Skin epidermis (tissue), 12 donors: ENCODE measurements around the gene IL4.
A peak's percentile ranks its signal among the peaks of the same experiment; 100 is the strongest.

Experiments used
- H3K27ac ChIP-seq, 21 experiments: fragments of 200-600 bp; sonication (generic) in 11 of 21; one replicate each; pipeline ENCODE4 v1.5.0; 2020; ENCODE audit warnings: mild to moderate bottlenecking in 3 of 21, inconsistent platforms in 2 of 21, moderate library complexity in 2 of 21
- H3K4me3 ChIP-seq, 7 experiments: fragments of 200-600 bp; sonication (generic) in 2 of 7; one replicate each; pipeline ENCODE4 v1.5.0; 2020; ENCODE audit warnings: inconsistent platforms in 2 of 7, mild to moderate bottlenecking in 2 of 7, moderate library complexity in 1 of 7

The IL4 gene

DNA sequence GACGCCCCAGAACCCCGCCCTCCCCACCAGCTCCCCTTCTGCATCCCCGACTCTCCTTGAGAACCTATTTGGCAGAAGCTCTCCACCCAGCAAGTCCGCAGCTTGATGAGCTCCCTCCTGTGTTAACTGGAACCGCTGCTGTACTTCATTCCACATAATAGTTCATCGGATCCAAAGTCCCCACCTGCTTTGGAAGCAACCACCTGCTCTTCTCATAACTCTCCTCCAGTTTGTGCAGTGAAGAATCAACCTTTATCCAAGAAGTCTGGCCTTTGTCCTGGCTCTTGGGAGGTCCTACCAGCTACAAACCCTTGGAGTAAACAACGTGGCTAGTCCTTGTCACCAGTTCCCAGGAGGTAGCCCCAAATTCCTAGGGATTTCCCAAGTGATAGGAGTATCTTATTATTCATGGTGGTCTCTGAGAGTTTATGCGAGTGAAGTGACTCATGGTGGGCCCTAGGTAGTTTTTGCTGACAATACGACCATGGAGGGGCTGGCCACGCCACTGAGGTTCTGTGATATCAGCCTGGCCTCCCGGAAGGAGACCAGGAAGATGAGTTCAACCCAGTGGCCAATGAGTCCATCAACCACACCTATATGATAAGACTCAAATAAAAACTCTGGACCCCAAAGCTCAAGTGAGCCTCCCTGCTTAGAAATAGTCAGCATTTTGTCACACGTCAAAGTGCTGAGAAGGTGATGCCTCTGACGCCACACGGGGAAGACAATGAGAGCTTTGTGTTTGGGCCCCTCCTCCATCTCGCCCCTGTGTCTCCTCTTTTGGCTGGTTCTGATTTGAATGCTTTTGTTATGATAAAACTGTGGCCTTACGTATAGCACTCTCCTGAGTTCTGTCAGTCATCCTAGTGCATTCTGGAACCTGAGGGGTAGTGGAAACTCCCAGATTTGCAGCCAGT is 3.6 kb upstream of the IL4 start:
- H3K4me3 ChIP-seq = no peak overlapping the region

GRCh38 chr5:132671000-132671399 is 2.8 kb upstream of the IL4 start:
- H3K27ac ChIP-seq = no peak overlapping the region
- H3K4me3 ChIP-seq = no peak overlapping the region

More for the DNA sequence above, 3.6 kb upstream of the IL4 start:
- H3K27ac ChIP-seq = no peak overlapping the region

GRCh38 chr5:132673488-132673887 is 301 bp upstream of the IL4 start:
- Histone ChIP-seq H3K27ac (no peak overlapping the region), H3K4me3 (no peak overlapping the region)

DNA sequence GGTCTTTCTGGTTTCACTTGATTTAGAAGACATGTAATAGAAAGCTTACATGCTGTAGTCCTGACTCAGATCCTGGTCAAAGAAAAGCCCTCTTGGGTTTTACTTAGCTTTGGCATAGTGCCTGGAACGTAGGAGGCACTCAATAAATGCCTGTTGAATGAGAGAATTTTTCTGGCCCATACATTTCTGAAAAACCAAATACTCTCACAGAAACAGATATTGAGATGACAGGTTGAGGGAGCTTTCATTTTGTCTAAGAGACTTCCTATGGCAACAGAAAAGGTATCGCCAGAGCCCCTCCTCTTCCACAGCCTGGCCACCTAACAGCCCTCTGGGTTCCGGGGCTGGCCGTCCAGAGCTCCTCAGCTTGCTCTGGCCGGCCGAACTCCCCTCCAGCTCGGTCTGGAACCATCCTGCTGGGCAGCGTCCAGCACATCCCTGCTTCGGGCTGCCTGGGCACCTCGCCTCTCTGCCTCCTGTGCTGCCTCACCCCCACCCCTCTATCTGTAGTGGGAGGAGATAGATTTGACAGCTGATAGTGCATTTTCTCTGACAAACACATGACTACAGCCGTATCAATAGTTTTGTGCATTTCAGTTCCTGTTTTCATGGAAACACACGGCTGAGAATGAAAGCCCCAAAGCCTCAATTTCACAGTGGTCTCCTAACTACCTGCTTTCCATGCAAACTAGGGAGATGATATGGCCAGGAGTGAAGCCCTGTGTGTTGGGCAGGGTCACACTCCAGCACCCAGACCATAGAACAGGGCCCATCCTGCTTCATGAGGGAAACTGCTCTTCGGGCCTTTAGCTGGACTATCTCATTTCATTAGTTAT is 1.1 kb downstream of the IL4 start:
- no peak overlapping the region for H3K4me3 ChIP-seq
- H3K27ac ChIP-seq = peak overlapping the region in 7 of 21 experiments; percentile 42 to 69 (median 56)

DNA sequence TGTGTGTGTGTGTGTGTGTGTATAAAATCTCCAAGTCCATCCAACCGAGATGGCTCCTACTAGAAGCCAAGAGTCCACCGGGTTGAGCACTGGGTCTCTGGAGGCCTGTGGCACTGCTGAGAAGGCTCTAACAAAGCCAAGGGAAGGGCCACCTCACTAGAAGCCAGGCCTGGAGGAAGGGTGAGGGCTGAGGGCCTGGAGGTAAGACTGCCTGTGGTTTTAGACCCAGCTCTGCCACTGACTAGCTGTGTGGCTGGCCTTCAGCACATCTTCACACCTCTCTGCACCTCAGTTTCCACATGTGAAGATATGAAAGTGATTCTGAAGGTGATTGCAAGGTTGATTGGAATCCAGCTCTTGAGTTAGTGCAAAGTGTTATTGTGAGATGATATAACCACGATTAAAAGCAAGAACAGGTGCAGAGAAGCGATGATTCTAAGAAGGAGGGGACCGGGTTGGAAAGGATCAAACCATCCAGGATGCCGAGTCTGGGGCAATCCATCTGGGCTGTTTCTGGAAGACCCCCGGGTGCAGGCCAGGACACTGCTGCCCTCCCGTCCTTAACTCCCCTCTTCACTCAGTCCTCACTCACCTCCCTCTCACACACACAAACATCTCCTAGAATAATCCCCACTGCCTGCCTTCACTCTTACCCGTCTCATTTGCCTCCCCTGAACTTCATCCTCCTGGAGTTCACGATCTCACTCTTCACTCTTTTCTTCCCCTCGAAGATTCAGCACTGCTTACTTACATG is 2.3 kb downstream of the IL4 start:
- H3K27ac ChIP-seq = no peak overlapping the region
- no peak overlapping the region for H3K4me3 ChIP-seq

- Histone ChIP-seq H3K4me3 (no peak overlapping the region), H3K27ac (no peak overlapping the region)
Measured at GRCh38 chr5:132677191-132677590, 3.4 kb downstream of the IL4 start.

GRCh38 chr5:132677682-132678400 is 4.1 kb downstream of the IL4 start:
- H3K4me3 ChIP-seq = no peak overlapping the region
- no peak overlapping the region for H3K27ac ChIP-seq

- Histone ChIP-seq H3K4me3 (no peak overlapping the region), H3K27ac (no peak overlapping the region)
Measured at GRCh38 chr5:132678735-132679134, 4.9 kb downstream of the IL4 start.

DNA sequence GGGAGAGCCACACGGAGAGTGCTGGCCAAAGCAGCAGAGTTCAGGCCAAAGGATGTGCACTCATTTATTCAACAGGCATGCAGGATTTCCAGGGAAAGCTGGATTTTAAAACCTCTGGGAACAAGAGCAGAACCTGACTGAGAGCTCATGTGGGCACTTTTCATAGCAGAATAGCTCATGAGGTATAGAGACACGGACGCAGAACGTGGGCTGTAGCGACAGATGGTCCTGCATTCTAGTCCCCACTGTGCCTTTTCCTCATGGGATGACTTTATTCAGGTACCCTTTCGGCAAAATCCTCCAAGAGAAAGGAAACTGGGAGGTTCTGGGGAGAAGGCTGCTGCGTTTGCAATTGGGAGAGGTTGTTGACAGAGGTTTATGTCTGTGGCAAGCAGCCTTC is 5.4 kb downstream of the IL4 start:
- Histone ChIP-seq H3K27ac (no peak overlapping the region), H3K4me3 (no peak overlapping the region)

DNA sequence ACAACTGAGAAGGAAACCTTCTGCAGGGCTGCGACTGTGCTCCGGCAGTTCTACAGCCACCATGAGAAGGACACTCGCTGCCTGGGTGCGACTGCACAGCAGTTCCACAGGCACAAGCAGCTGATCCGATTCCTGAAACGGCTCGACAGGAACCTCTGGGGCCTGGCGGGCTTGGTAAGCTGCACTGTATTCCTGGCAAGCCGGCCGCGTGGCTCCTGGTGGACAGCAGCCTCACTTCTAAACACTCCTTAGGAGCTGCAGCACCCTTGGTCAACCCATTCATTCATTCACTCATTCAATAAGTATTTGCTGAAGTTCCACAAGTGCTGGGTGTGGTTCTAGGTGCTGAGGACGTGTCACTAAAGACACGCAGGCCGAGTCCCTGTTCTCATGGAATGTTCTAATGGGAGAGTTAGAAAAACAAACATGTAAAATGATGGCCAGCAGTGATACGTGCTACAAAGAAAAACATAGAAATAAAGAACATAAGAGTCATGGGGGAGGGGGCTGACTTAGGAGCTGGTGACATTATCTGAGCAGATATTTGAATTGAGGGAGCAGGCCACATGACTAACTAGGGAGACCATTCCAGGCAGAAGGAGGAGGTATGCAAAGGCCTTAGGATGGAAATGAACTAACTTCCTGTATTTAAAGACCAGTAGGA is 6.1 kb downstream of the IL4 start:
- no peak overlapping the region for H3K4me3 ChIP-seq
- no peak overlapping the region for H3K27ac ChIP-seq

- Histone ChIP-seq H3K27ac (no peak overlapping the region), H3K4me3 (no peak overlapping the region)
Measured at GRCh38 chr5:132680780-132681475, 7.1 kb downstream of the IL4 start.

- no peak overlapping the region for H3K27ac ChIP-seq
- no peak overlapping the region for H3K4me3 ChIP-seq
Measured at GRCh38 chr5:132681476-132681831, 7.7 kb downstream of the IL4 start.

DNA sequence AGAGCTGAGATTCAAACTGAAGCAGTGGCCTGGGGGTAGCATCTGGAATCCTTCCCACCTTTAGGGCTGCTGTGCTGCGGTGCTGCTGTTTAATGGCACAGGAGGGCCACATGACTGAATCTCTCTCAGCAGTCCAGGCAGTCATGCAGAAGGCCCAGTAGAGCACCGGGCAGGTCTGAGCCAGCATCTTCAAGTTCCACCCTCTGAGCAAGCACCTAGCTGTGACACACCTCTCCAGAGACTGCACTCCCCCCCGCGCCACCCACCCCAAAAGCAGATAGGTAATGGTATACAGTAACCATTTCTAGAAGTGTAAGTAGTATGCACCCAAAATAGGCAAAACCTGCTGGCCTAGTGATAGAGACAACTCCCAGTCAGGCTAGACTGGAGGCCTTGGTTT is 8.2 kb downstream of the IL4 start:
- H3K4me3 ChIP-seq = no peak overlapping the region
- no peak overlapping the region for H3K27ac ChIP-seq

GRCh38 chr5:132684491-132684890 is 10.7 kb downstream of the IL4 start:
- no peak overlapping the region for H3K27ac ChIP-seq
- no peak overlapping the region for H3K4me3 ChIP-seq

- Histone ChIP-seq H3K27ac (no peak overlapping the region), H3K4me3 (no peak overlapping the region)
Measured at GRCh38 chr5:132684922-132685720, 11.3 kb downstream of the IL4 start.

GRCh38 chr5:132686193-132686592 is 12.4 kb downstream of the IL4 start:
- Histone ChIP-seq H3K4me3 (no peak overlapping the region), H3K27ac (no peak overlapping the region)

GRCh38 chr5:132687995-132688394 is 14.2 kb downstream of the IL4 start:
- H3K4me3 ChIP-seq = no peak overlapping the region
- no peak overlapping the region for H3K27ac ChIP-seq
